ENCODE measurements around the gene XRCC2. TPM values are rescaled to one million over a fixed set of nuclear protein-coding genes. Genes with fewer than 3 reads are reported as not detected.

Gene XRCC2
- total and polyA plus RNA-seq, 2 of the 8 experiments (the other 6 are each of a cell fraction or from before 2014, with no cell fraction given), result 14.6 to 34.0 TPM

DNA sequence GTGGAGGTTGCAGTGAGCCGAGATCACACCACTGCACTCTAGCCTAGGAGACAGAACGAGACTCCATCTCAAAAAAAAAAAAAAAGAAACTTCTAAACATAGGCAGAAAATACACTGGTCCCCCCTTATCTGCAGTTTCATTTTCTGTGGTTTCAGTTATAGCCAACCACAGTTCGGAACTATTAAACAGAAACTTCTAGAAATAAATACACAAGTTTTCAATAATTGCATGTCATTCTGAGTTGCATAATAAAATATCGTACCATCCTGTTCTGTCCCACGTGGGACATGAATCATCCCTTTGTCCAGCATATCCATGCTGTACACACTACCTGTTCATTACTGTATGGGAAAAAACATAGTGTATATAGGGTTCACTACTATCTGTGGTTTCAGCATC, 8.0 kb downstream of the XRCC2 start:
- H4K20me1 ChIP-seq (replicated peaks in 1 of 2; ENCODE audit: control insufficient read depth in 1 of 2, insufficient read depth in 2 of 2, low read length in 2 of 2), result peaks cover 10 to 28% of the 10 kb centered on the region in 2 experiments
- H4K5ac ChIP-seq (ENCODE audit: insufficient read length, low read depth, low read length), result no peak overlapping the region
- H2AFZ ChIP-seq (ENCODE audit: low read length), result no peak overlapping the region
- H3K4me1 ChIP-seq (replicated peaks in 1 of 4; ENCODE audit: control insufficient read depth in 3 of 4, insufficient read depth in 4 of 4, low read length in 3 of 4), result no peaks in the 10 kb centered on the region
- FAIRE-seq (no peak), DNase-seq (ENCODE audit: low read depth in 1 of 2, low spot score in 2 of 2) (no peak)
- no peak overlapping the region for H3K4ac ChIP-seq (replicated peaks; ENCODE audit: insufficient read length, low read depth, low read length)
- H3K9ac ChIP-seq (replicated peaks in 1 of 4; ENCODE audit: extremely low read depth in 1 of 4, low read depth in 3 of 4, low read length in 3 of 4), result no peak overlapping the region
- ChIA-PET CTCF (ENCODE audit: partially characterized antibody) (no interaction called here), POLR2A (ENCODE audit: partially characterized antibody) (no interaction called here)
- H3K27ac ChIP-seq (ENCODE audit: low read depth, low read length), result no peak overlapping the region
- no peak overlapping the region for H2AK5ac ChIP-seq (ENCODE audit: low read depth, low read length)
- no peak overlapping the region for H3K18ac ChIP-seq (ENCODE audit: extremely low read depth, low read length)
- no peak overlapping the region for H4K8ac ChIP-seq (ENCODE audit: extremely low read depth, insufficient read depth, low read length)
- 94% methylated on average over 5 of the region's 5 CpGs; no CpG with 5 or more reads in 1 of the 2 experiments for WGBS, 2 experiments (ENCODE audit: extremely low coverage in 1 of 2, insufficient coverage in 1 of 2, insufficient read length in 1 of 2, insufficient replicate concordance in 2 of 2, low coverage in 1 of 2, low lambda C conversion rate in 2 of 2, missing lambda C conversion rate in 1 of 2)
- H2BK15ac ChIP-seq (ENCODE audit: low read length), result no peak overlapping the region
- no peak overlapping the region for H3K56ac ChIP-seq (replicated peaks; ENCODE audit: insufficient read length, low read depth, low read length)
- no peak overlapping the region for H3K4me2 ChIP-seq (ENCODE audit: insufficient read depth in 1 of 2, low read depth in 2 of 2, low read length in 2 of 2)
- no peak overlapping the region for H2BK12ac ChIP-seq (ENCODE audit: low read depth, low read length)
- H3K36me3 ChIP-seq (ENCODE audit: control insufficient read depth in 2 of 4, insufficient read depth in 4 of 4, low read length in 3 of 4), result peaks cover 0 to 30% (median 16%) of the 10 kb centered on the region in 4 experiments; a peak in 6 of 8 replicates
- no peak overlapping the region for H3K14ac ChIP-seq (ENCODE audit: insufficient read length)
- no peak overlapping the region for H2BK5ac ChIP-seq (ENCODE audit: low read depth, low read length)
- no peaks in the 10 kb centered on the region for H3K27me3 ChIP-seq (replicated peaks in 1 of 4; ENCODE audit: control insufficient read depth in 3 of 4, extremely low read depth in 1 of 4, insufficient read depth in 3 of 4, low read length in 3 of 4)
- no peak for TF ChIP-seq CBX5 (IDR thresholded peaks at IDR 0.05; ENCODE audit: low read depth, low read length)
- TF ChIP-seq BACH1 (IDR thresholded peaks at IDR 0.05; ENCODE audit: low read length), result no peak
- TF ChIP-seq CHD1 (IDR thresholded peaks at IDR 0.05; ENCODE audit: low read depth, low read length), result no peak
- no peak for TF ChIP-seq E2F6 (IDR thresholded peaks at IDR 0.05)
- no peak for TF ChIP-seq JUND (IDR thresholded peaks at IDR 0.05; ENCODE audit: low read length)
- no peak for TF ChIP-seq BCL11A (IDR thresholded peaks at IDR 0.05; ENCODE audit: low read depth in 2 of 2, low read length in 2 of 2)
- peaks cover 17 to 96% of the 10 kb centered on the region in 2 experiments for H3K79me2 ChIP-seq (ENCODE audit: control insufficient read depth in 1 of 2, insufficient read depth in 2 of 2, low read length in 2 of 2)
- no peaks in the 10 kb centered on the region for H3K23me2 ChIP-seq (ENCODE audit: low read depth, low read length)
- H3K79me1 ChIP-seq (ENCODE audit: low read depth, low read length), result peaks cover 2% of the 10 kb centered on the region
- no peak overlapping the region for H3K23ac ChIP-seq (ENCODE audit: insufficient read length)
- H4K91ac ChIP-seq (replicated peaks; ENCODE audit: insufficient read length, low read length), result no peak overlapping the region
- H3K4me3 ChIP-seq (ENCODE audit: extremely low read depth in 1 of 4, insufficient read depth in 2 of 4, low read depth in 3 of 4, low read length in 4 of 4), result no peak overlapping the region
- H2BK120ac ChIP-seq (replicated peaks; ENCODE audit: low read depth, low read length), result no peak overlapping the region
- H2BK20ac ChIP-seq (ENCODE audit: low read length), result no peak overlapping the region
- no peaks in the 10 kb centered on the region for H3K9me3 ChIP-seq (ENCODE audit: insufficient read depth in 2 of 2, low read depth in 1 of 2, low read length in 1 of 2)

Data from H1 (cell line).